K562 (cell line): ENCODE results near the gene CRYAA.

Experiments used
- EP300 ChIP-seq: IDR thresholded peaks from 2 replicates; pipeline ENCODE4 v1.6.1; 2012; ENCODE audit warnings: low read length, improper control_type of control experiment
- POLR2G ChIP-seq: fragments of 200-400 bp; formaldehyde crosslinking; IDR thresholded peaks from 2 replicates; pipeline ENCODE4 v1.6.1; 2017; ENCODE audit warnings: low read depth, mild to moderate bottlenecking, antibody characterized with exemption, low read length, moderate library complexity
- TAF1 ChIP-seq: IDR thresholded peaks from 2 replicates; pipeline ENCODE4 v1.6.1; 2011; ENCODE audit warnings: mild to moderate bottlenecking, low read length, moderate library complexity; ENCODE audit not compliant: insufficient read depth, control insufficient read depth, severe bottlenecking; ENCODE audit errors: extremely low read depth
- ZNF384 ChIP-seq: IDR thresholded peaks from 2 replicates; pipeline ENCODE4 v1.6.1; 2012; ENCODE audit warnings: low read depth, low read length, improper control_type of control experiment
- TF ChIP-seq, protein P1 (sequence below), 3 experiments: IDR thresholded peaks in 2 of 3; conservative IDR thresholded peaks in 1 of 3; 2 replicates each; pipeline ENCODE4 v1.5.1; 2011 to 2012; ENCODE audit warnings: low read length in 3 of 3, mild to moderate bottlenecking in 3 of 3, control low read depth in 2 of 3, improper control_type of control experiment in 1 of 3, inconsistent platforms in 1 of 3, low read depth in 1 of 3, mixed read lengths in 1 of 3, moderate library complexity in 1 of 3; ENCODE audit not compliant: insufficient read depth in 2 of 3
- TF ChIP-seq, protein P2 (sequence below): fragments of 450-650 bp; formaldehyde crosslinking; IDR thresholded peaks from 2 replicates; pipeline ENCODE4 v1.4.0; 2020; ENCODE audit warnings: mild to moderate bottlenecking
- TF ChIP-seq, protein P3 (sequence below): sonication (generic); formaldehyde crosslinking; IDR thresholded peaks from 2 replicates; pipeline ENCODE4 v1.4.0; 2020; ENCODE audit warnings: mild to moderate bottlenecking, missing genetic modification reagents
- TF ChIP-seq, protein P4 (sequence below): fragments of 250-450 bp; sonication (Bioruptor Pico); IDR thresholded peaks from 2 replicates; pipeline ENCODE4 v1.8.0; 2021; ENCODE audit warnings: moderate library complexity, mild to moderate bottlenecking, inconsistent platforms
- TF ChIP-seq, protein P5 (sequence below), 3 experiments: fragments of 200-800 bp in 1 of 3; fragments of 250-450 bp in 1 of 3; fragments of 450-650 bp in 1 of 3; sonication (Bioruptor Pico) in 1 of 3; sonication (Bioruptor generic) in 1 of 3; formaldehyde crosslinking in 1 of 3; IDR thresholded peaks; 2 replicates each; pipeline versions ENCODE4 v1.6.1 to v1.8.0; 2016 to 2022; ENCODE audit warnings: mild to moderate bottlenecking in 2 of 3, missing genetic modification characterization in 2 of 3, missing compliant biosample characterization in 1 of 3, moderate library complexity in 1 of 3

DNA sequence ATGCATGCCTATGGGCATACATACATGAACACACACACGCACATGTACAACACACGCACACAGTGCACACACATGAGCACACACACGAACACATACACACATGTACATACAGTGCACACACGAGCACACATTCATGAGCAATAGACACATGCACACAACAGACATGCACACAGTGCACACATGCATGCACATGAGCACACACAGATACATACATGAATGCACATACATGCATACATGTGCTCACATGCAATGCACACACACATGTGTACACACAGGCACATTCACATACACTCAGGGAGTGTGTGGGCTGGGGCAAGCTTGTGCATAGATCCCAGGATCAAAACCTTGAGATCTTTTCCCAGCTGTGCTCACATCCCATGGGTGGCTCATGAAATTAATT, 18.9 kb downstream of the CRYAA start:
- TF ChIP-seq POLR2G (no peak), EP300 (no peak), TAF1 (no peak), ZNF384 (no peak)
- TF ChIP-seq, protein P1, sequence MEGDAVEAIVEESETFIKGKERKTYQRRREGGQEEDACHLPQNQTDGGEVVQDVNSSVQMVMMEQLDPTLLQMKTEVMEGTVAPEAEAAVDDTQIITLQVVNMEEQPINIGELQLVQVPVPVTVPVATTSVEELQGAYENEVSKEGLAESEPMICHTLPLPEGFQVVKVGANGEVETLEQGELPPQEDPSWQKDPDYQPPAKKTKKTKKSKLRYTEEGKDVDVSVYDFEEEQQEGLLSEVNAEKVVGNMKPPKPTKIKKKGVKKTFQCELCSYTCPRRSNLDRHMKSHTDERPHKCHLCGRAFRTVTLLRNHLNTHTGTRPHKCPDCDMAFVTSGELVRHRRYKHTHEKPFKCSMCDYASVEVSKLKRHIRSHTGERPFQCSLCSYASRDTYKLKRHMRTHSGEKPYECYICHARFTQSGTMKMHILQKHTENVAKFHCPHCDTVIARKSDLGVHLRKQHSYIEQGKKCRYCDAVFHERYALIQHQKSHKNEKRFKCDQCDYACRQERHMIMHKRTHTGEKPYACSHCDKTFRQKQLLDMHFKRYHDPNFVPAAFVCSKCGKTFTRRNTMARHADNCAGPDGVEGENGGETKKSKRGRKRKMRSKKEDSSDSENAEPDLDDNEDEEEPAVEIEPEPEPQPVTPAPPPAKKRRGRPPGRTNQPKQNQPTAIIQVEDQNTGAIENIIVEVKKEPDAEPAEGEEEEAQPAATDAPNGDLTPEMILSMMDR (IDR thresholded peaks at IDR 0.05 in 2 of 3, conservative IDR thresholded peaks at IDR 0.05 in 1 of 3; ENCODE audit: insufficient read depth in 2 of 3, low read depth in 1 of 3, low read length in 3 of 3): no peak
- TF ChIP-seq, protein P2, sequence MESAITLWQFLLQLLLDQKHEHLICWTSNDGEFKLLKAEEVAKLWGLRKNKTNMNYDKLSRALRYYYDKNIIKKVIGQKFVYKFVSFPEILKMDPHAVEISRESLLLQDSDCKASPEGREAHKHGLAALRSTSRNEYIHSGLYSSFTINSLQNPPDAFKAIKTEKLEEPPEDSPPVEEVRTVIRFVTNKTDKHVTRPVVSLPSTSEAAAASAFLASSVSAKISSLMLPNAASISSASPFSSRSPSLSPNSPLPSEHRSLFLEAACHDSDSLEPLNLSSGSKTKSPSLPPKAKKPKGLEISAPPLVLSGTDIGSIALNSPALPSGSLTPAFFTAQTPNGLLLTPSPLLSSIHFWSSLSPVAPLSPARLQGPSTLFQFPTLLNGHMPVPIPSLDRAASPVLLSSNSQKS (CRISPR knock-in tag): no peak
- TF ChIP-seq, protein P3, sequence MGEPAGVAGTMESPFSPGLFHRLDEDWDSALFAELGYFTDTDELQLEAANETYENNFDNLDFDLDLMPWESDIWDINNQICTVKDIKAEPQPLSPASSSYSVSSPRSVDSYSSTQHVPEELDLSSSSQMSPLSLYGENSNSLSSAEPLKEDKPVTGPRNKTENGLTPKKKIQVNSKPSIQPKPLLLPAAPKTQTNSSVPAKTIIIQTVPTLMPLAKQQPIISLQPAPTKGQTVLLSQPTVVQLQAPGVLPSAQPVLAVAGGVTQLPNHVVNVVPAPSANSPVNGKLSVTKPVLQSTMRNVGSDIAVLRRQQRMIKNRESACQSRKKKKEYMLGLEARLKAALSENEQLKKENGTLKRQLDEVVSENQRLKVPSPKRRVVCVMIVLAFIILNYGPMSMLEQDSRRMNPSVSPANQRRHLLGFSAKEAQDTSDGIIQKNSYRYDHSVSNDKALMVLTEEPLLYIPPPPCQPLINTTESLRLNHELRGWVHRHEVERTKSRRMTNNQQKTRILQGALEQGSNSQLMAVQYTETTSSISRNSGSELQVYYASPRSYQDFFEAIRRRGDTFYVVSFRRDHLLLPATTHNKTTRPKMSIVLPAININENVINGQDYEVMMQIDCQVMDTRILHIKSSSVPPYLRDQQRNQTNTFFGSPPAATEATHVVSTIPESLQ (CRISPR knock-in tag): no peak
- TF ChIP-seq, protein P4, sequence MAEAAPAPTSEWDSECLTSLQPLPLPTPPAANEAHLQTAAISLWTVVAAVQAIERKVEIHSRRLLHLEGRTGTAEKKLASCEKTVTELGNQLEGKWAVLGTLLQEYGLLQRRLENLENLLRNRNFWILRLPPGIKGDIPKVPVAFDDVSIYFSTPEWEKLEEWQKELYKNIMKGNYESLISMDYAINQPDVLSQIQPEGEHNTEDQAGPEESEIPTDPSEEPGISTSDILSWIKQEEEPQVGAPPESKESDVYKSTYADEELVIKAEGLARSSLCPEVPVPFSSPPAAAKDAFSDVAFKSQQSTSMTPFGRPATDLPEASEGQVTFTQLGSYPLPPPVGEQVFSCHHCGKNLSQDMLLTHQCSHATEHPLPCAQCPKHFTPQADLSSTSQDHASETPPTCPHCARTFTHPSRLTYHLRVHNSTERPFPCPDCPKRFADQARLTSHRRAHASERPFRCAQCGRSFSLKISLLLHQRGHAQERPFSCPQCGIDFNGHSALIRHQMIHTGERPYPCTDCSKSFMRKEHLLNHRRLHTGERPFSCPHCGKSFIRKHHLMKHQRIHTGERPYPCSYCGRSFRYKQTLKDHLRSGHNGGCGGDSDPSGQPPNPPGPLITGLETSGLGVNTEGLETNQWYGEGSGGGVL: no peak
- TF ChIP-seq, protein P5, sequence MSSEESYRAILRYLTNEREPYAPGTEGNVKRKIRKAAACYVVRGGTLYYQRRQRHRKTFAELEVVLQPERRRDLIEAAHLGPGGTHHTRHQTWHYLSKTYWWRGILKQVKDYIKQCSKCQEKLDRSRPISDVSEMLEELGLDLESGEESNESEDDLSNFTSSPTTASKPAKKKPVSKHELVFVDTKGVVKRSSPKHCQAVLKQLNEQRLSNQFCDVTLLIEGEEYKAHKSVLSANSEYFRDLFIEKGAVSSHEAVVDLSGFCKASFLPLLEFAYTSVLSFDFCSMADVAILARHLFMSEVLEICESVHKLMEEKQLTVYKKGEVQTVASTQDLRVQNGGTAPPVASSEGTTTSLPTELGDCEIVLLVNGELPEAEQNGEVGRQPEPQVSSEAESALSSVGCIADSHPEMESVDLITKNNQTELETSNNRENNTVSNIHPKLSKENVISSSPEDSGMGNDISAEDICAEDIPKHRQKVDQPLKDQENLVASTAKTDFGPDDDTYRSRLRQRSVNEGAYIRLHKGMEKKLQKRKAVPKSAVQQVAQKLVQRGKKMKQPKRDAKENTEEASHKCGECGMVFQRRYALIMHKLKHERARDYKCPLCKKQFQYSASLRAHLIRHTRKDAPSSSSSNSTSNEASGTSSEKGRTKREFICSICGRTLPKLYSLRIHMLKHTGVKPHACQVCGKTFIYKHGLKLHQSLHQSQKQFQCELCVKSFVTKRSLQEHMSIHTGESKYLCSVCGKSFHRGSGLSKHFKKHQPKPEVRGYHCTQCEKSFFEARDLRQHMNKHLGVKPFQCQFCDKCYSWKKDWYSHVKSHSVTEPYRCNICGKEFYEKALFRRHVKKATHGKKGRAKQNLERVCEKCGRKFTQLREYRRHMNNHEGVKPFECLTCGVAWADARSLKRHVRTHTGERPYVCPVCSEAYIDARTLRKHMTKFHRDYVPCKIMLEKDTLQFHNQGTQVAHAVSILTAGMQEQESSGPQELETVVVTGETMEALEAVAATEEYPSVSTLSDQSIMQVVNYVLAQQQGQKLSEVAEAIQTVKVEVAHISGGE (CRISPR knock-in tag; IDR thresholded peaks at IDR 0.05): no peak
